Parathyroid adenoma (tissue), 2 donors: ENCODE results near the gene SPACA9.

Source experiments
- H2AFZ ChIP-seq: fragments of 300-600 bp; sonication (generic); one replicate; pipeline ENCODE4 v1.7.0; 2017; ENCODE audit warnings: antibody characterized with exemption, mild to moderate bottlenecking
- H3K27ac ChIP-seq: fragments of 300-600 bp; sonication (generic); one replicate; pipeline ENCODE4 v1.7.0; 2017
- H3K27me3 ChIP-seq: fragments of 300-600 bp; sonication (generic); one replicate; pipeline ENCODE4 v1.7.0; 2017; ENCODE audit warnings: low read length; ENCODE audit not compliant: control insufficient read depth, insufficient read depth
- H3K36me3 ChIP-seq: fragments of 300-600 bp; sonication (generic); one replicate; pipeline ENCODE4 v1.7.0; 2017; ENCODE audit warnings: low read length; ENCODE audit not compliant: control insufficient read depth, insufficient read depth
- H3K4me1 ChIP-seq: fragments of 300-600 bp; sonication (generic); one replicate; pipeline ENCODE4 v1.7.0; 2017; ENCODE audit warnings: control low read depth
- H3K4me2 ChIP-seq: fragments of 300-600 bp; sonication (generic); one replicate; pipeline ENCODE4 v1.7.0; 2017; ENCODE audit warnings: low read length
- H3K4me3 ChIP-seq: fragments of 300-600 bp; sonication (generic); one replicate; pipeline ENCODE4 v1.7.0; 2017; ENCODE audit warnings: low read depth, low read length
- H3K79me2 ChIP-seq: fragments of 300-600 bp; sonication (generic); one replicate; pipeline ENCODE4 v1.7.0; 2017; ENCODE audit warnings: control low read depth
- H3K9ac ChIP-seq: fragments of 300-600 bp; sonication (generic); one replicate; pipeline ENCODE4 v1.7.0; 2017; ENCODE audit warnings: mild to moderate bottlenecking
- H3K9me3 ChIP-seq: fragments of 300-600 bp; sonication (generic); one replicate; pipeline ENCODE4 v1.7.0; 2017; ENCODE audit warnings: low read length; ENCODE audit not compliant: control insufficient read depth
- TF ChIP-seq, protein P1 (sequence below): fragments of 300-600 bp; sonication (generic); IDR thresholded peaks from one replicate; pipeline ENCODE4 v1.7.0; 2017; ENCODE audit warnings: antibody characterized with exemption, mild to moderate bottlenecking
- donor health status: primary hyperparathyroidism.

SPACA9 gene

DNA sequence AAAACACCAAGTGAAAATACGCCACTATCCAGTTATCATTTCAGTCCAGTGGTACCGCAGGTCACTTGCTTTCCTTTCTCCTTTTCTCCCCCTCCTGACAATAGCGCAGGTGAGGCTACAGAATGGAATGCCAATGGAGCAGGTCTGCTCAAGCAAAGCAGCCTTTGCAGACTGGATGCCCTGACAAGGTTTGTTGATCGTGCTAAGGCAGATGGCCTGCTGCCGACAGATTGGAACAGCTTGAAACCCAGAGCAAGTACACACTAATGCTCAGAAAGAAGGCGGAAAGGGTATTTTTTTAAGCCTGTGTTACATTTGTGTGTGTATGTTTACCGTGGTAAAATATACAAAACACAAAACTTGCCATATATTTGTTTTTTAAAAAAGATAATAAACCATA lies 19.4 kb downstream of the SPACA9 start:
- no peaks in the 10 kb centered on the region for H3K36me3 ChIP-seq
- H3K4me2 ChIP-seq: no peak overlapping the region
- no peak overlapping the region for H3K4me3 ChIP-seq
- no peaks in the 10 kb centered on the region for H3K27me3 ChIP-seq
- TF ChIP-seq, protein P1, sequence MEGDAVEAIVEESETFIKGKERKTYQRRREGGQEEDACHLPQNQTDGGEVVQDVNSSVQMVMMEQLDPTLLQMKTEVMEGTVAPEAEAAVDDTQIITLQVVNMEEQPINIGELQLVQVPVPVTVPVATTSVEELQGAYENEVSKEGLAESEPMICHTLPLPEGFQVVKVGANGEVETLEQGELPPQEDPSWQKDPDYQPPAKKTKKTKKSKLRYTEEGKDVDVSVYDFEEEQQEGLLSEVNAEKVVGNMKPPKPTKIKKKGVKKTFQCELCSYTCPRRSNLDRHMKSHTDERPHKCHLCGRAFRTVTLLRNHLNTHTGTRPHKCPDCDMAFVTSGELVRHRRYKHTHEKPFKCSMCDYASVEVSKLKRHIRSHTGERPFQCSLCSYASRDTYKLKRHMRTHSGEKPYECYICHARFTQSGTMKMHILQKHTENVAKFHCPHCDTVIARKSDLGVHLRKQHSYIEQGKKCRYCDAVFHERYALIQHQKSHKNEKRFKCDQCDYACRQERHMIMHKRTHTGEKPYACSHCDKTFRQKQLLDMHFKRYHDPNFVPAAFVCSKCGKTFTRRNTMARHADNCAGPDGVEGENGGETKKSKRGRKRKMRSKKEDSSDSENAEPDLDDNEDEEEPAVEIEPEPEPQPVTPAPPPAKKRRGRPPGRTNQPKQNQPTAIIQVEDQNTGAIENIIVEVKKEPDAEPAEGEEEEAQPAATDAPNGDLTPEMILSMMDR: no peak
- H3K9me3 ChIP-seq: no peaks in the 10 kb centered on the region
- H3K79me2 ChIP-seq: no peaks in the 10 kb centered on the region
- H3K9ac ChIP-seq: no peak overlapping the region
- no peak overlapping the region for H2AFZ ChIP-seq
- no peak overlapping the region for H3K27ac ChIP-seq
- no peaks in the 10 kb centered on the region for H3K4me1 ChIP-seq

DNA sequence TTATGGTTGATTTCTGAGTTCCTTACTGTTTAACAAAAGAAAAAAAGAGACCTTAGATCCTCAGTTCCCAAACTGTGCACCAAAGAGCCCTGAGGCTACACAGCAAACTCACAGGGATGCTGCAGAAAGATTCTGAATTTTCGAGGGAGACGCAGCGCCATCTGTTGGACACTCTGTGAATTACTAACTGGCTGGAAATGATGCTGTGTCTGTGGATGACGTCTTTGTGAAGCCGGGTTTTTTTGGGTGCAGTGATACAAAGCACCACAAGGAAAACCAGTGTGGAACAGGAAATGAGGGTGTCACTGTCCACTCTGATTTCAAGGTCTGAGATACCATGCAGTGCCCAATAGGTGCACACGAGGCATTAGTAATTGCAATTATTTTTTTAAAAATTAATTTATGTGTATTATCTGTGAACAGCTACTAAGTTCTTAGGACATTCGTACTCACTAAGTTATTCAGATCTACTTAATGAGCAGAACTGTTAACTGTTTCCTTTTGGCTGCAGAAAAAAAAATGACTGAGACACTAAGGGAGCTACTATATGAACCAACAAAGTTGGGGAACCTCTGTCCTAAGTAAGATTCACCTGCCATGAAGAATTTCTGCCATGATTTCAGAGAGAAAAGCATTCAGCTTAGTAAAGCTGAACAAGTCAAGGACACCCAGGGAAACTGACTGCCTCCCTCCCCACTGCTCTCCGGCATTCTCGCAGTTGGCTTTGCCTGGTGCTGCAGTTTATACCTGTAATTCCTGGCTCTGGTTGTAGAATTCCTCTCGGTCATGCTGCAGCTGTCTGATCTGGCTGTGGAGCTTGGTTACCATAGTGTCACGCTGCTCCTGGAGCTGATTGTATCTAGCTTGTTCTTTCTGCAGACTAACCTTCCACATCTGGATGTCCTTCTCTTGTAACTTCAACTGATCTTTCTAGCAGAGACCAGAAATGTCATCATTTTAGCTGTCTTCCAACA lies 23.4 kb downstream of the SPACA9 start:
- Histone ChIP-seq H3K27me3 (no peaks in the 10 kb centered on the region), H2AFZ (no peak overlapping the region), H3K4me3 (no peak overlapping the region), H3K4me1 (no peaks in the 10 kb centered on the region), H3K9ac (no peak overlapping the region), H3K9me3 (no peaks in the 10 kb centered on the region), H3K27ac (no peak overlapping the region), H3K4me2 (no peak overlapping the region), H3K79me2 (no peaks in the 10 kb centered on the region), H3K36me3 (no peaks in the 10 kb centered on the region)
- TF ChIP-seq, protein P1: peak; percentile 67

- TF ChIP-seq, protein P1: no peak
- Histone ChIP-seq H3K27me3 (no peaks in the 10 kb centered on the region), H3K36me3 (no peaks in the 10 kb centered on the region), H3K4me1 (no peaks in the 10 kb centered on the region), H3K4me2 (no peak overlapping the region), H3K9me3 (no peaks in the 10 kb centered on the region), H3K9ac (no peak overlapping the region), H2AFZ (no peak overlapping the region), H3K27ac (no peak overlapping the region), H3K79me2 (no peaks in the 10 kb centered on the region), H3K4me3 (no peak overlapping the region)
These were observed 25.1 kb downstream of the SPACA9 start for GRCh38 chr9:132903574-132904492.

- Histone ChIP-seq H3K4me2 (no peak overlapping the region), H3K4me3 (no peak overlapping the region), H3K4me1 (no peaks in the 10 kb centered on the region), H3K36me3 (no peaks in the 10 kb centered on the region), H3K79me2 (no peaks in the 10 kb centered on the region), H3K9me3 (no peaks in the 10 kb centered on the region), H3K9ac (no peak overlapping the region), H2AFZ (no peak overlapping the region), H3K27ac (no peak overlapping the region), H3K27me3 (no peaks in the 10 kb centered on the region)
- TF ChIP-seq, protein P1: no peak
These were observed 27.0 kb downstream of the SPACA9 start for GRCh38 chr9:132905726-132906125.
